Posterior cingulate gyrus (tissue), 11 donors: ENCODE data around the gene PTPRN2.
A peak's percentile ranks its signal among the peaks of the same experiment; 100 is the strongest.
"Not testable (repeated sequence)": the region's sequence is repeated elsewhere in the genome, so short reads cannot be mapped to it uniquely, and the experiment has no call there.

ENCODE experiments used
- DNase-seq, 10 donors: peaks; one replicate each; pipeline versions ENCODE4 v3.0.0 to v3.0.0-alpha.2; 2020 to 2021; ENCODE audit warnings: mixed read lengths in 3 of 10
- intact Hi-C: fragments of 100-400 bp; cut with DNase I; formaldehyde crosslinking; loops from one replicate; pipeline ENCODE4 v1.15.1; 2023

Gene PTPRN2

DNA sequence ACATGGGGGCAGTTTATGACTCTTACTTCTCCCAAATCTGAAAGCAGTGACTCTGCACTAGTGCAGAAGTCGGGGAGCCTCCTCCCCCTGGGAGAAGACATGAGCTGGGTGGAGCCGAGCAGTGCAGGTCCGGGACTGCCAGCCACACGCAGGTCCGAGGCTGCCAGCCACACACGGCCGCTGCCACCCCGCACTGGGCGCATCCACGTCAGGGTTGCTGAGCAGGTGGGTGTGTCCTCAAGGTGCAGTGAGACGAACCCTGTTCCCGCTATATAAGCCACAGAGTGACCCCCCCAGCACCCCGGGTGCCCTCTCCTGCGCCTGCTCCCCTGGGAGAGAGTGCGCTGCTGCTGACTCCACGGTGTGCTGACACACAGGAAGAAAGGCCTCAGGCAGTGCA is 430.2 kb downstream of the PTPRN2 start:
- peak in 2 of 10 donors; percentile 82 to 86 for DNase-seq
- intact Hi-C loops = no loop called here

DNA sequence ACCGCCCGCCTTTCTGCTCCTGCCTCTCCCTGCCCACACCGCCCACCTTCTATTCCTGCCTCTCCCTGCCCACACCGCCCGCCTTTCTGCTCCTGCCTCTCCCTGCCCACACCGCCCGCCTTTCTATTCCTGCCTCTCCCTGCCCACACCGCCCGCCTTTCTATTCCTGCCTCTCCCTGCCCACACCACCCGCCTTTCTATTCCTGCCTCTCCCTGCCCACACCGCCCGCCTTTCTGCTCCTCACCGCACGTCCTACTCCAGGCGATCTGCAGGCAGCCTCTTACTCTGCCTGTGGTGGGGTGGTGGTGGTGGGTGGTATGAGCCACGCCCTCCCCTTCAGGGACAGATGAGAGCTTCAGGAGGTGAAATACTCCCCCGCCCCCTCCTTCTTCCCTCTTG is 436.4 kb downstream of the PTPRN2 start:
- DNase-seq = peak in 9 of 10 donors; percentile 40 to 98 (median 79)

GRCh38 chr7:158150234-158150633 is 437.4 kb downstream of the PTPRN2 start:
- DNase-seq = peak in 1 of 10 donors; percentile 58
- intact Hi-C loops = no loop called here

More for the DNA sequence above, 436.4 kb downstream of the PTPRN2 start:
- intact Hi-C loops = not testable (repeated sequence)

DNA sequence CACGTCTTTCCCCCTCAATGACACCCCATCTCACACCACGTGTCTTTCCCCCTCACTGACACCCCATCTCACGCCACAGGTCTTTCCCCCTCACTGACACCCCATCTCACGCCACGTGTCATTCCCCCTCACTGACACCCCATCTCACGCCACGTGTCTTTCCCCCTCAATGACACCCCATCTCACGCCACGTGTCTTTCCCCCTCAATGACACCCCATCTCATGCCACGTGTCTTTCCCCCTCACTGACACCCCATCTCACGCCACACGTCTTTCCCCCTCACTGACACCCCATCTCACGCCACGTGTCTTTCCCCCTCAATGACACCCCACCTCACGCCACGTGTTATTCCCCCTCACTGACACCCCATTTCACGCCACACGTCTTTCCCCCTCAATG is 440.2 kb downstream of the PTPRN2 start:
- peak in 3 of 10 donors; percentile 57 to 72 (median 62) for DNase-seq
- intact Hi-C loops = not testable (repeated sequence)

DNA sequence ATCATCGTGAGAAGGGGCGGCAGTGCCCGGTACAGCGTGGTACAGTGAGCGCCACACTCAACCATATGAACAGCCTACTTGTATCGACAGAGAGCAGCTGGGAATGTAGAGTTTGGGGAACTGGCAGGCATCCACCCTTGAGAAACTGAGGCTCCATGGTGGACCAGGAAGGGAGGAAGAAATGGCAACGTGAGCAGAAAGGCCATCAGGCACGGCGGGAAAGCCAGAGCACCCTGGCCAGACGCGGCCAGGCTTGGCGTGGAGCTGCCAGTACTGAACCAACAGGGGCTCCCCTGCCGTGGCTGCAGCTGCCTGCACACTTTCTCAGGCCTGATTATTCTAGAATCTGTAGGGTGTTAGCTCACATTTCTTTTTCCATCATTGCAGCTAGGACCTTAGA is 442.3 kb downstream of the PTPRN2 start:
- intact Hi-C loops = no loop called here
- DNase-seq = peak in 1 of 10 donors; percentile 63

DNA sequence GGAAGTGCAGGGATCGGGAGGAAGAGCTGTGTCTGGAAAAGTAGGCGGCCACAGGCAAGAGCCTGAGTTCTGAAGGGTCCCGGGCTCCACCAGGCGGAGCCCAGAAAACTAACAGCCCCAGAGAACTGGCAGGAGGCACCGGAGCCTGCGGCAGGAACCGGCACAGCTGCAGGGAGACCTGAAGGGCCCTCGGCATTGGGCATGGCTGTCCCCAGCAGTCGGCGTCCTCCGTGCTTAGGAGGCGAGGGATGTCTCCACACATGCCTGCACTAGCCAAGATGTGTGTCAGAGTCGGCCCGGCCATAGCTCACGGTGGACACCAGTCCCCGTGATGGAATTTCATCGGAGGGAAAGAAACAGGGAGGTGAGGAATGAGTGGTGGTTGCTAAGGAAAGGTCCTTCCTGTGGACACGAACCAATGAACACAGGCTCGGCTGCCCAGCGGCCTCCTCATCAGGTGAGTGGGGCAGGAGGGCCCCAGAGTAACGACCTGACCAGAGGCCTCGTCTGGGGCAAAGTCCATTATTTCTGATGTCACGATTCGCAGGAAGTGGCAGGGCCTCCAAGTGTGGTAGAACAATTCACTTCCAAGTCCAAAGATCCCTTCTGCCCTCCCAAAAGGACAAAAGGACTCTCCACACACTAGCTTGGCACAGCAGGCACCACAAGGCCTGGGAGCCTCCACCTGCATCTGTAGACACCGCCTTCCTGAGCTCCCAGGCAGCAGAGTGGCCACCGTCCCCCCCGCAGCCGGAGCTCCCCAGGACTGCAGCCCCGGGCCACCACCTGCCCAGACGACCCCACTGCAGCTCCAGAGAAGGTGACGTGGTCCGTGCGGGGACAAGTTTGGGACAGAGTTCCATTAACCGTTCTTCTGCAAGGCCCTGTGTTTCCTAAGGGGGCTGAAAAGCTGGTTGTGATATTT is 444.2 kb downstream of the PTPRN2 start:
- intact Hi-C loops = no loop called here
- peak in 3 of 10 donors; percentile 24 to 78 (median 75) for DNase-seq

DNA sequence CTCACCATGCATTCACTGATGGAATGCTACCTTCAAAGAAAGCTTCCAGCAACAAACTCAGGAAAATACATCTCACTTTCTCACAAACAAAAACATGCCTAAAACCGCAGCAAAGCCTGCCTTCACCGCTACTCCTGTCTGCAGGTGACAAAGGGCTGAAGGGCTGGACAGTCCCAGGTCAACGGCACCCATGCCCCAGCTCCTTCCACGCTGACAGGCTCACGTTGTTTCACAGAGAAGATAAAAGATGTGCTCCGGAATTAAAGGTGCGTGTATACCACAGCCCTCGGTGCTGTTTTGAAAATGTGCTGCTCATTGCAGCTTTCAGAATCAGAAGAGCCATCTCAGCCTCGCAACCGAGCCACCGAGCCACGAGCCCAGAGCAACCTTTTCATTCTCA is 445.0 kb downstream of the PTPRN2 start:
- intact Hi-C loops = no loop called here
- DNase-seq = peak in 3 of 10 donors; percentile 15 to 62 (median 55)

DNA sequence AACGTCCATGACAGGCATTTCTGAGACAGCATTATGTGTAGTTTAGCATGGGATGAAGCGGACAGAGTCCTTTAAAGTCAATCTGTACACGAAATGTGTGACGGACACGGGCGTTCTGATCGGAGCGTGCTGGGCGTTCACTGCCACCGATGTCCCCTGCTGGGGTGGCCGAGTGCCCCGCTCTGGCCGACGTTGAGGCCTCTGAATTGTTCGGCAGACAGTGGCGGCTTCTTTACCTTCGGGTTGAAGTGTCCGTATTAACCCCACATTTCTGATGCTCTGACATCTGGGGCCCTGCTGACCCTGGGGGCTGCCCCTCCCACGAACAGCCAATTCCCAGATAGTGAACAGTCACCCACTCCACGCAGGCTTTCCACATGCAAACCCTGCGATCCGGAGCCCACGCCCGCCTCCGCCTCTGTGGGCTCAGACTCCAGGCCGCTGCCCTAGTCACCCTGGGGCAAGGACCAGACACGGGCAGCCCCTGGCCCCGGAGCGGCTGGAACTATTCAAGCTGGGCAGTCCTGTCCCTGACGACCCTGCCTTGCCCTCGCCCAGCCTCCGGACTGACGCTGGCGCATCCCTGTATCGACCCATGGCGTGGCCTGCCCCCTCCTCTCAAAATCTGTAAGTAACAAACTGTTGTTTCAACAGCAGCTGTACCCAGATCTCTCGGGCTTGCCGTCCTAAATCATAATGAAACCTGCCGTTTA is 445.7 kb downstream of the PTPRN2 start:
- peak in 4 of 10 donors; percentile 15 to 67 (median 64) for DNase-seq
- intact Hi-C loops = no loop called here

GRCh38 chr7:158141221-158141582 is 446.4 kb downstream of the PTPRN2 start:
- intact Hi-C loops = no loop called here
- peak in 4 of 10 donors; percentile 17 to 83 (median 66) for DNase-seq

- intact Hi-C loops = no loop called here
- peak in 4 of 10 donors; percentile 25 to 80 (median 72) for DNase-seq
Observed at GRCh38 chr7:158140538-158141220, 446.9 kb downstream of the PTPRN2 start.

GRCh38 chr7:158139499-158139898 is 448.1 kb downstream of the PTPRN2 start:
- intact Hi-C loops = no loop called here
- no peak for DNase-seq

- DNase-seq = peak in 4 of 10 donors; percentile 22 to 77 (median 61)
- intact Hi-C loops = no loop called here
Observed at GRCh38 chr7:158138329-158138597, 449.4 kb downstream of the PTPRN2 start.

DNA sequence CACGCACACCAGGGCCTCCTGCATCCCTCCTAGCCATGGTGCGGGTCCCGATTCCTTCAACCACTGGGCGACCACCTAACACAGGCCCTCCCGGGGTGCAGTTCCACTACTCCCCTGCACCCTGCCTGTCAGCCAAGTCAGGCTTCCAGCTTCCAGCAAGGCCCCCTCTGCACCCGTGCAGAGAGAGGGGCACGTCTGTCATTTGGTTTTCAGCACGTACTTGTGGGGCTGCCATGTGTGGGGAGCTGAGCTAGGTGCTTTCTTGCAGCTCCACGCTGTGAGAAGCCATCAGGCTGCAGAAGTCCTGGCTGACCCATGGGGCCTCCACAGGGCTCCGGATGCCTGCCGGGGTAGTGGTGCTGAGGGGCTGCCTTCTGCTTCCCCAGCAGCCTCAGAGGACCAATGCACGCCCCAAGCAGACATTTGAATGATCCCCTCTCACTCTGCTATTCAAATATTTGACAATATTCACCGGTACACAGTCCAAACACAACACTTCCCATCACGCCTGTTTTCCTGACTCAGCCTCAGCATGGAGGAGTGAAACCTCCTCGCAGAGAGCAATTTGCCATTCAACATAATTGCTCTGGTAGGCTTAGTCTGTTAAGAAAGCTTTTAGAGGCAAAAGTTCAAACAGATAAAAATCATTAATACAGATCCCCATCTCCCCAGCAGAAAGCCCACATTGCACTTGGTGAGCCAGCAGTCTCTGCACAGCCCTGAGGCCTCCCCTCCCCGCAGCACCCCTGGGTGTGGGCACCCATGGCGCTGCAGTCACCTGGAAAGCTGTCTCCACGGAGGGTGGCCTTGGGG is 449.9 kb downstream of the PTPRN2 start:
- peak in 2 of 10 donors; percentile 59 to 72 for DNase-seq
- intact Hi-C loops = no loop called here

GRCh38 chr7:158135931-158136330 is 451.7 kb downstream of the PTPRN2 start:
- intact Hi-C loops = no loop called here

DNA sequence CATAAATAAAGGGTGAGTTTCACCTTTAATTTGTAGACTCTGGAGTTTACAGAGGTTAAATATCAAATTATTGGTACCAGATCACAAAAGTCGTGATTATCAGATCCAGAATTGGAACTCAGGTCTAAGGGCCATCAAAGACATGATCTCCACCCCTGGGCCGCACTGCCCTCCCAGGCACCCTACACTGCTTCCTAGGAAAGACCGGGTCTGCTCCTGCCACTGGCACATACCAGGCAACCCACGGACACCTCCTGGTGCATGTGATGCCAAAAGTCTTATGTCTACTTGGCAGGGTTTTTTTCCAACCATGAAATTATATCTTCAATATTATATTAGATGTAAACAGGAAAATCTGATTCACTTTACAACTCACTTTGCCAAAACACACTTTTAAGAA is 452.8 kb downstream of the PTPRN2 start:
- intact Hi-C loops = no loop called here
- peak in 2 of 10 donors; percentile 76 to 80 for DNase-seq

More at GRCh38 chr7:158135931-158136330, 451.7 kb downstream of the PTPRN2 start:
- DNase-seq = peak in 2 of 10 donors; percentile 54 to 79

DNA sequence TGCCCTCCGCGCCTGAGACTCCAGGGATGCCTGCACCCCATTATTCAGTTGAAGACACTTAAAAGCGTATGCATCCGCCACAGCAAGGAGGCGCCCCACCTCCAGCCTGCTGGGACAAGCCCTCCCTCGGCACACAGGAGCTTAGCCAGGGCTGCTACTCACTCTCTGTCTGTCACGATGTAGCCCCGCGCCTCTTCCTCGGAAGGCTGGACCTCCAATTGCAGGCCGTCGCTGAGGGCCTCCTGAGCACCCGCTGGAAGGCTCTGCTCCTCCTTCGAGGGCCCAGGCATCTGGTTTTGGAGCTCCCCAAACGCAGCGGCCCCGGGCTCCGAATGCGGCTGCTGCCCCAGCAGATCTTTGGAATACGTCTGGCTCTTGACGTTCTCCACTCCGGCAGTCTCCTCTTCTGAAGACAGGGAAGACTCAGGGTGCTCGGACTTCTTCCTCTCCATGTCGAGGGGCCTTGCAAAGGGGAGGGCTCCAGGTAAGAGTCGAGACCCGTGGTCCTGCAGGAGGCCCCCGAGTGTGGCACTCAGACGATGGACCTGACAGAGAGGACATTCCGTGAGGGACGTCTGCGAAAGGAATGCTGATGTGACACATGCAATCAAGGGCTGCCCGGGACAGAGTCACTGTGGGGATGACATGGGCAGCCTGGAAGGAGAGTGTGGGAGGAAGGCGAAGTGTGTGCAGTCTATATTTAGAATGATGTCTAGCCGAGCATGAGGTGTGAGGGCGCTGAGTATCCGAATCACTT is 453.9 kb downstream of the PTPRN2 start:
- intact Hi-C loops = no loop called here
- peak in 5 of 10 donors; percentile 28 to 78 (median 64) for DNase-seq

DNA sequence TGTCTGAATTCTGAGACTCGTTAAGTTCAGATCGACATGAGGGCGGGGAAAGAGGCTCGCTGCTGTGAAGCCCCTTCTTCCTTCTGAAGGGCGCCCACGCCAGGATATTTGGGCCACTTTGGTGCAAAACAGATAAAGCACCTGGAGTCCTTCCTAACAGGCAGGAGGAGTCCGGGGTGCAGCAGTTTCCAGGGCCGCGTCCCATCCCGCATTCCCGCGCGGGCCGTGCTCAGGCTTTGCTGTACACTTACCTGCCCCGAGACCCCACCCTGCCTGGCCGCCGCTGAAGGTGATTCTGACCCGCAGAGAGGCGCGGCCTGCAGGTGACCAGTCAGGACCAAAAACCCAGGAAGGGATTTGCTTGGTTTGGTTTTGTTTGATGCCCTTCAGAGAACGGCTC is 454.6 kb downstream of the PTPRN2 start:
- peak in 4 of 10 donors; percentile 24 to 81 (median 67) for DNase-seq
- intact Hi-C loops = no loop called here

- intact Hi-C loops = no loop called here
- DNase-seq = peak in 4 of 10 donors; percentile 27 to 87 (median 77)
Observed at GRCh38 chr7:158130023-158130409, 457.6 kb downstream of the PTPRN2 start.
